A549 (cell line): ENCODE results near the gene CENPF. TPM values are rescaled to one million over a fixed set of nuclear protein-coding genes. Genes with fewer than 3 reads are reported as not detected.
A peak's percentile ranks its signal among the peaks of the same experiment; 100 is the strongest.

Experiments
- ATAC-seq, 2 experiments: fragments of 200-7000 bp in 1 of 2; fragments of >200 bp in 1 of 2; cut with Nextera tagmentation in 1 of 2; cut with Tn5 transposase in 1 of 2; 3 replicates each; pipeline versions ENCODE4 v1.8.0 to v1.9.1; 2018 to 2020; ENCODE audit warnings: mild to moderate bottlenecking in 1 of 2, moderate library complexity in 1 of 2
- CTCF ChIA-PET: fragments of 300-600 bp; sonication (Branson Sonifier 250); formaldehyde crosslinking; extraction: SDS; loops from one replicate; lab custom pipeline; 2021; ENCODE audit warnings: antibody characterized with exemption, inconsistent platforms; lab: Yijun Ruan, JAX
- POLR2A ChIA-PET: fragments of 350-600 bp; formaldehyde crosslinking; extraction: SDS; loops from one replicate; lab custom pipeline; 2021; ENCODE audit warnings: antibody characterized with exemption, inconsistent platforms; lab: Yijun Ruan, JAX
- DNase-seq, 2 experiments: peaks; one replicate each; pipeline versions ENCODE4 v3.0.0 to v3.0.0-alpha.2; 2011 to 2016; ENCODE audit warnings: low read depth in 1 of 2, low spot score in 1 of 2
- FAIRE-seq: peaks from 2 replicates; lab custom pipeline; 2011; peaks lifted over from hg19 to GRCh38; lab: Jason Lieb, UNC
- H3K27ac ChIP-seq, 2 experiments: fragments of >200 bp; sonication (Bioruptor Twin); formaldehyde crosslinking; 3 replicates each; pipeline ENCODE4 v1.5.1; 2016 to 2017
- H3K4me1 ChIP-seq: fragments of >200 bp; sonication (Bioruptor Twin); formaldehyde crosslinking; 3 replicates; pipeline ENCODE4 v1.6.1; 2016
- H3K4me2 ChIP-seq: fragments of >200 bp; sonication (Bioruptor Twin); formaldehyde crosslinking; 3 replicates; pipeline ENCODE4 v1.6.1; 2016
- H3K4me3 ChIP-seq: fragments of >200 bp; sonication (Bioruptor Twin); formaldehyde crosslinking; 3 replicates; pipeline ENCODE4 v1.5.1; 2016
- H3K9me3 ChIP-seq: fragments of >200 bp; sonication (Bioruptor Twin); formaldehyde crosslinking; 3 replicates; pipeline ENCODE4 v1.6.1; 2016
- BHLHE40 ChIP-seq: IDR thresholded peaks from 2 replicates; pipeline ENCODE4 v1.6.1; 2012; ENCODE audit warnings: low read depth, low read length, inconsistent platforms
- CBX8 ChIP-seq: fragments of 200-600 bp; sonication (generic); IDR thresholded peaks from 2 replicates; pipeline ENCODE4 v1.6.1; 2016
- CEBPB ChIP-seq, 2 experiments: fragments of >200 bp in 1 of 2; sonication (Bioruptor Twin) in 1 of 2; formaldehyde crosslinking in 1 of 2; IDR thresholded peaks; 2 replicates each; pipeline ENCODE4 v1.6.1; 2012 to 2016
- CHD4 ChIP-seq: fragments of 200-600 bp; sonication (generic); IDR thresholded peaks from 2 replicates; pipeline ENCODE4 v1.6.1; 2016; ENCODE audit warnings: antibody characterized with exemption, mild to moderate bottlenecking, borderline replicate concordance
- EP300 ChIP-seq, 2 experiments: fragments of >200 bp; sonication (Bioruptor Twin); formaldehyde crosslinking; IDR thresholded peaks; 2 replicates in 1 of 2; 3 replicates in 1 of 2; pipeline ENCODE4 v1.6.1; 2016 to 2017
- ESRRA ChIP-seq: fragments of 150-350 bp; IDR thresholded peaks from 2 replicates; pipeline ENCODE4 v1.6.1; 2014; ENCODE audit warnings: mild to moderate bottlenecking, low read length, borderline replicate concordance
- HOXB5 ChIP-seq: fragments of 250-450 bp; sonication (Bioruptor Pico); IDR thresholded peaks from 2 replicates; pipeline ENCODE4 v1.5.0; 2020; ENCODE audit warnings: mild to moderate bottlenecking, moderate library complexity
- JUNB ChIP-seq: fragments of >200 bp; sonication (Bioruptor Twin); formaldehyde crosslinking; IDR thresholded peaks from 2 replicates; pipeline ENCODE4 v1.6.1; 2016
- KDM5A ChIP-seq: fragments of 200-600 bp; sonication (generic); IDR thresholded peaks from 2 replicates; pipeline ENCODE4 v1.6.1; 2016; ENCODE audit warnings: antibody characterized with exemption, mild to moderate bottlenecking
- MAX ChIP-seq: IDR thresholded peaks from 2 replicates; pipeline ENCODE4 v1.6.1; 2012
- MAZ ChIP-seq: fragments of 150-350 bp; IDR thresholded peaks from 2 replicates; pipeline ENCODE4 v1.6.1; 2014; ENCODE audit warnings: antibody characterized with exemption, low read depth, low read length, borderline replicate concordance
- MYC ChIP-seq: IDR thresholded peaks from 2 replicates; pipeline ENCODE4 v1.6.1; 2012; ENCODE audit warnings: mild to moderate bottlenecking, inconsistent platforms, low read length, improper control_type of control experiment, borderline replicate concordance
- NFE2L2 ChIP-seq: fragments of 150-350 bp; conservative IDR thresholded peaks from 2 replicates; pipeline ENCODE4 v1.6.1; 2014; ENCODE audit warnings: low read length
- NPAS2 ChIP-seq: fragments of 250-450 bp; sonication (Bioruptor Pico); IDR thresholded peaks from 2 replicates; pipeline ENCODE4 v1.8.0; 2022; ENCODE audit warnings: mild to moderate bottlenecking, moderate library complexity, borderline replicate concordance
- NR3C1 ChIP-seq: fragments of >200 bp; sonication (Bioruptor Twin); formaldehyde crosslinking; IDR thresholded peaks from 3 replicates; pipeline ENCODE4 v1.6.1; 2017
- PHF8 ChIP-seq: fragments of 200-600 bp; sonication (generic); IDR thresholded peaks from 2 replicates; pipeline ENCODE4 v1.6.1; 2016; ENCODE audit warnings: low read depth, mild to moderate bottlenecking, antibody characterized with exemption, moderate library complexity, borderline replicate concordance
- POLR2AphosphoS2 ChIP-seq: conservative IDR thresholded peaks from 2 replicates; pipeline ENCODE4 v1.6.1; 2012; ENCODE audit warnings: low read length, improper control_type of control experiment, inconsistent platforms
- RAD21 ChIP-seq, 2 experiments: fragments of >200 bp in 1 of 2; sonication (Bioruptor Twin) in 1 of 2; formaldehyde crosslinking in 1 of 2; IDR thresholded peaks in 1 of 2; conservative IDR thresholded peaks in 1 of 2; 2 replicates in 1 of 2; 3 replicates in 1 of 2; pipeline ENCODE4 v1.6.1; 2012 to 2018; ENCODE audit warnings: inconsistent platforms in 1 of 2
- RARB ChIP-seq: fragments of 250-450 bp; sonication (Bioruptor Pico); IDR thresholded peaks from 2 replicates; pipeline ENCODE4 v1.8.0; 2021; ENCODE audit warnings: mild to moderate bottlenecking, moderate library complexity
- RCOR1 ChIP-seq: fragments of 150-350 bp; IDR thresholded peaks from 2 replicates; pipeline ENCODE4 v1.6.1; 2014; ENCODE audit warnings: antibody characterized with exemption, low read length, low read depth
- RNF2 ChIP-seq: fragments of 200-600 bp; sonication (generic); IDR thresholded peaks from 2 replicates; pipeline ENCODE4 v1.6.1; 2016; ENCODE audit warnings: low read depth, mild to moderate bottlenecking, antibody characterized with exemption, moderate library complexity, borderline replicate concordance
- SMC3 ChIP-seq: fragments of >200 bp; sonication (Bioruptor Twin); formaldehyde crosslinking; IDR thresholded peaks from 3 replicates; pipeline ENCODE4 v1.6.1; 2018; ENCODE audit warnings: inconsistent platforms
- TFCP2L1 ChIP-seq: fragments of 250-450 bp; sonication (Bioruptor Pico); IDR thresholded peaks from 2 replicates; pipeline ENCODE4 v1.5.0; 2021; ENCODE audit warnings: mild to moderate bottlenecking
- ZSCAN20 ChIP-seq: fragments of 250-450 bp; sonication (Bioruptor Pico); IDR thresholded peaks from 2 replicates; pipeline ENCODE4 v1.8.0; 2022; ENCODE audit warnings: mild to moderate bottlenecking, moderate library complexity
- WGBS: methylation state at CpG from one replicate; pipeline ENCODE4 v1.1.6; 2017; ENCODE audit errors: missing lambda C conversion rate; 5-methylcytosine and 5-hydroxymethylcytosine counted together
- polyA plus RNA-seq, 4 experiments: library from polyadenylated mRNA; depleted of rRNA in 3 of 4; stranded (reverse); fragments of >200 nt; fragmentation: RNase III in 1 of 4; extraction: RNeasy Plus Mini Kit Qiagen cat#74134 plus additional on column Dnase treatment in 1 of 4; gene quantifications; 2 replicates in 3 of 4; 3 replicates in 1 of 4; pipeline ENCODE4 v1.2.3, GENCODE V29; 2011 to 2017
- TF ChIP-seq, protein P1 (sequence below): fragments of >200 bp; sonication (Bioruptor Twin); formaldehyde crosslinking; IDR thresholded peaks from 3 replicates; pipeline ENCODE4 v1.5.1; 2016
- TF ChIP-seq, protein P2 (sequence below): IDR thresholded peaks from 2 replicates; pipeline ENCODE4 v1.6.1; 2012

The CENPF gene
- polyA plus RNA-seq, 2 of the 4 experiments (the other 2 are of a cell fraction): 53.0 to 70.6 TPM

DNA sequence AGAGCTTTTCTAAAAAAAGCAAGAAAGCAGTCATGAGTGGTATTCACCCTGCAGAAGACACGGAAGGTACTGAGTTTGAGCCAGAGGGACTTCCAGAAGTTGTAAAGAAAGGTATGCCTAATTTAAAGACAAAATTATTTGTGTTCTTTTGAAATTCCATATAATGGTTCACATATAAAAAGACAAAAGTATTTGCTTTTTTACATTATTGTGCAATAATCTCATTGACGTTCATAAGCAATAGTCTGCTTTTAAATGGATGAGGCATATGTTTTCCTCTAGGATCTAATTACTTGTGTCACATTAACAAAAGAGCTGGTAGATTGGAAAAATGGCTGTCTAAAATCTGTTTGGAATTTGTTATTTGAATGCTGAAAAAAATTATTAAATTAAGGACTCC is 54.3 kb downstream of the CENPF start:
- 86% methylated on average over 2 of the region's 2 CpGs for WGBS
- Histone ChIP-seq H3K4me2 (no peak overlapping the region), H3K27ac (no peak overlapping the region), H3K9me3 (no peaks in the 10 kb centered on the region), H3K4me3 (no peak overlapping the region), H3K4me1 (no peaks in the 10 kb centered on the region)
- ChIA-PET CTCF (interaction anchor here (0.6 to 3.6 kb wide), 3 partner anchors 9 to 982 kb away, joined by 3 to 19 read pairs (median 3); no protein-coding TSS in a partner anchor), POLR2A (no interaction called here)
- TF ChIP-seq CEBPB (IDR thresholded peaks at IDR 0.05): peak; percentile 37 to 51; a peak in 1 of 4 replicates
- no peak for TF ChIP-seq ESRRA
- no peak for DNase-seq
- no peak for FAIRE-seq
- ATAC-seq: no peak

GRCh38 chr1:214658175-214658574 is 55.2 kb downstream of the CENPF start:
- 92% methylated on average over 1 of the region's 1 CpG for WGBS
- H3K27ac ChIP-seq: no peak overlapping the region
- H3K4me2 ChIP-seq: no peak overlapping the region
- TF ChIP-seq EP300 (IDR thresholded peaks at IDR 0.05) (no peak), BHLHE40 (no peak), MAX (no peak), CHD4 (no peak), CBX8 (no peak), MAZ (no peak), RNF2 (no peak), PHF8 (no peak), RARB (CRISPR knock-in tag) (no peak), NFE2L2 (no peak), MYC (no peak), POLR2AphosphoS2 (no peak), JUNB (no peak), TFCP2L1 (no peak), NR3C1 (no peak), HOXB5 (no peak), ZSCAN20 (CRISPR knock-in tag) (no peak)
- TF ChIP-seq, protein P1, sequence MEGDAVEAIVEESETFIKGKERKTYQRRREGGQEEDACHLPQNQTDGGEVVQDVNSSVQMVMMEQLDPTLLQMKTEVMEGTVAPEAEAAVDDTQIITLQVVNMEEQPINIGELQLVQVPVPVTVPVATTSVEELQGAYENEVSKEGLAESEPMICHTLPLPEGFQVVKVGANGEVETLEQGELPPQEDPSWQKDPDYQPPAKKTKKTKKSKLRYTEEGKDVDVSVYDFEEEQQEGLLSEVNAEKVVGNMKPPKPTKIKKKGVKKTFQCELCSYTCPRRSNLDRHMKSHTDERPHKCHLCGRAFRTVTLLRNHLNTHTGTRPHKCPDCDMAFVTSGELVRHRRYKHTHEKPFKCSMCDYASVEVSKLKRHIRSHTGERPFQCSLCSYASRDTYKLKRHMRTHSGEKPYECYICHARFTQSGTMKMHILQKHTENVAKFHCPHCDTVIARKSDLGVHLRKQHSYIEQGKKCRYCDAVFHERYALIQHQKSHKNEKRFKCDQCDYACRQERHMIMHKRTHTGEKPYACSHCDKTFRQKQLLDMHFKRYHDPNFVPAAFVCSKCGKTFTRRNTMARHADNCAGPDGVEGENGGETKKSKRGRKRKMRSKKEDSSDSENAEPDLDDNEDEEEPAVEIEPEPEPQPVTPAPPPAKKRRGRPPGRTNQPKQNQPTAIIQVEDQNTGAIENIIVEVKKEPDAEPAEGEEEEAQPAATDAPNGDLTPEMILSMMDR: no peak
- TF ChIP-seq, protein P2, sequence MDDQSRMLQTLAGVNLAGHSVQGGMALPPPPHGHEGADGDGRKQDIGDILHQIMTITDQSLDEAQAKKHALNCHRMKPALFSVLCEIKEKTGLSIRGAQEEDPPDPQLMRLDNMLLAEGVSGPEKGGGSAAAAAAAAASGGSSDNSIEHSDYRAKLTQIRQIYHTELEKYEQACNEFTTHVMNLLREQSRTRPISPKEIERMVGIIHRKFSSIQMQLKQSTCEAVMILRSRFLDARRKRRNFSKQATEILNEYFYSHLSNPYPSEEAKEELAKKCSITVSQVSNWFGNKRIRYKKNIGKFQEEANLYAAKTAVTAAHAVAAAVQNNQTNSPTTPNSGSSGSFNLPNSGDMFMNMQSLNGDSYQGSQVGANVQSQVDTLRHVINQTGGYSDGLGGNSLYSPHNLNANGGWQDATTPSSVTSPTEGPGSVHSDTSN: no peak
- no peak for DNase-seq
- no peaks in the 10 kb centered on the region for H3K9me3 ChIP-seq
- CTCF ChIA-PET: interaction anchor here (0.6 to 4.9 kb wide), 5 partner anchors 9 to 869 kb away, joined by 3 to 39 read pairs (median 19); no protein-coding TSS in a partner anchor
- no peak overlapping the region for H3K4me3 ChIP-seq
- H3K4me1 ChIP-seq: no peaks in the 10 kb centered on the region
- FAIRE-seq: no peak
- ATAC-seq: no peak
- POLR2A ChIA-PET: no interaction called here

GRCh38 chr1:214658785-214659184 is 55.8 kb downstream of the CENPF start:
- H3K4me3 ChIP-seq: no peak overlapping the region
- FAIRE-seq: no peak
- peak in 1 of 2 experiments; percentile 13 for DNase-seq
- no peak overlapping the region for H3K27ac ChIP-seq
- whole genome bisulfite sequencing: 89% methylated on average over 9 of the region's 9 CpGs
- TF ChIP-seq, protein P1: peak; percentile 46
- TF ChIP-seq RAD21 (conservative IDR thresholded peaks at IDR 0.05 in 1 of 2, IDR thresholded peaks at IDR 0.05 in 1 of 2) (peak; percentile 32 to 61), NPAS2 (CRISPR knock-in tag) (no peak), RCOR1 (no peak), KDM5A (no peak), SMC3 (peak; percentile 57)
- CTCF ChIA-PET: interaction anchor here (0.6 to 4.9 kb wide), 6 partner anchors 9 to 868 kb away, joined by 3 to 39 read pairs (median 19); no protein-coding TSS in a partner anchor
- H3K9me3 ChIP-seq: no peaks in the 10 kb centered on the region
- no peaks in the 10 kb centered on the region for H3K4me1 ChIP-seq
- no peak overlapping the region for H3K4me2 ChIP-seq
- POLR2A ChIA-PET: interaction anchor here (0.6 kb wide), 1 partner anchor 956 kb away, joined by 3 read pairs; no protein-coding TSS in a partner anchor
- peak; percentile 54 to 55; a peak in 4 of 6 replicates for ATAC-seq
